ENCODE results near the gene MS4A6A. TPM values are rescaled to one million over a fixed set of nuclear protein-coding genes. Genes with fewer than 3 reads are reported as not detected.

The MS4A6A gene
- total and polyA plus RNA-seq, 2 experiments from 2014 or later, result 0.83 TPM; not detected in 1

DNA sequence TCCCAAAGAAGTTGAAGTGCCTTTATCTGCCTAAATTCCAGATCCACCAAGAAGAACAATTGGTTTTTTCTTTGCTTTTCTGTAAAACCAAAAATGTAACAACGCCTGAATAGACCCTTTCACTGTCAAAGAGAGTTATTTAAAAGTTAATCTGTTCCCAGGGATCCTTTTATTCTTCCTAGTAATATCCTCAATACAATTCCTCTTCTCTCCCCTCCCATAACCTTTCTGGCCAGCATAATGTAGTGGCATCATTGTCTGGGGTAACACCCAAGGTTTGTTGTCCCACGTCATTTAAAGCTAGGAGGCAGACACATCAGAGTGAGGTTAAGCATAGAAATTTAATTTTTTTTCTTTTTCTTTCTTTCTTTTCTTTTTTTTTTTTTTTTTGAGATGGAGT lies 54.5 kb downstream of the MS4A6A start:
- no peaks in the 10 kb centered on the region for H3K36me3 ChIP-seq
- peaks cover 9% of the 10 kb centered on the region for H3K4me1 ChIP-seq (ENCODE audit: low read depth)
- TF ChIP-seq, protein P1, sequence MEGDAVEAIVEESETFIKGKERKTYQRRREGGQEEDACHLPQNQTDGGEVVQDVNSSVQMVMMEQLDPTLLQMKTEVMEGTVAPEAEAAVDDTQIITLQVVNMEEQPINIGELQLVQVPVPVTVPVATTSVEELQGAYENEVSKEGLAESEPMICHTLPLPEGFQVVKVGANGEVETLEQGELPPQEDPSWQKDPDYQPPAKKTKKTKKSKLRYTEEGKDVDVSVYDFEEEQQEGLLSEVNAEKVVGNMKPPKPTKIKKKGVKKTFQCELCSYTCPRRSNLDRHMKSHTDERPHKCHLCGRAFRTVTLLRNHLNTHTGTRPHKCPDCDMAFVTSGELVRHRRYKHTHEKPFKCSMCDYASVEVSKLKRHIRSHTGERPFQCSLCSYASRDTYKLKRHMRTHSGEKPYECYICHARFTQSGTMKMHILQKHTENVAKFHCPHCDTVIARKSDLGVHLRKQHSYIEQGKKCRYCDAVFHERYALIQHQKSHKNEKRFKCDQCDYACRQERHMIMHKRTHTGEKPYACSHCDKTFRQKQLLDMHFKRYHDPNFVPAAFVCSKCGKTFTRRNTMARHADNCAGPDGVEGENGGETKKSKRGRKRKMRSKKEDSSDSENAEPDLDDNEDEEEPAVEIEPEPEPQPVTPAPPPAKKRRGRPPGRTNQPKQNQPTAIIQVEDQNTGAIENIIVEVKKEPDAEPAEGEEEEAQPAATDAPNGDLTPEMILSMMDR (IDR thresholded peaks at IDR 0.05; ENCODE audit: low read depth, low read length), result no peak
- H3K9me3 ChIP-seq (ENCODE audit: low read depth), result no peaks in the 10 kb centered on the region
- no peak overlapping the region for H3K27ac ChIP-seq
- no peaks in the 10 kb centered on the region for H3K27me3 ChIP-seq
- H3K4me3 ChIP-seq, result no peak overlapping the region
- DNase-seq (ENCODE audit: low read depth in 1 of 2, low spot score in 1 of 2), result no peak

DNA sequence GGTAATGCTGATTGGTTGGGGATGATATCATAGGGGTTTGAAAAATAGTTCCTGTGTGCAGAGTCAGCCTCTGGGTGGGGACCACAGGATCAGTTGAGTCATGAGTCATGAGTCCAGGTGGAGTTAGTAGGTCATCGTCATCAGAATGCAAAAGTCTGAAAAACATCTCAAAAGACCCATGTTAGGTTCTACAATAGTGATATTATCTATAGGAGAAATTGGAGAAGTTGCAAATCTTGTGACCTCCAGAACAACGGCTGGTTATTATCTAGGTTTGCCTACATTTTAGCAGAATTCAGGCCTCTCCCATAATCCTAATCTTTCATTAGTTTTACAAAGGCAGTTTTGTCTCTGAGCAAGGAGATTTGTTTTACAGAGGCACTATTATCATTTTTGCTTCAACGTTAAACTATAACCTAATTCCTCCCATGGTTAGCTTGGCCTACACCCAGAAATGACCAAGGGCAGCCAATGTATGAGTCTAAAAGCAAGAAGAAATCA lies 55.5 kb downstream of the MS4A6A start:
- H3K9me3 ChIP-seq (ENCODE audit: low read depth), result no peaks in the 10 kb centered on the region

DNA sequence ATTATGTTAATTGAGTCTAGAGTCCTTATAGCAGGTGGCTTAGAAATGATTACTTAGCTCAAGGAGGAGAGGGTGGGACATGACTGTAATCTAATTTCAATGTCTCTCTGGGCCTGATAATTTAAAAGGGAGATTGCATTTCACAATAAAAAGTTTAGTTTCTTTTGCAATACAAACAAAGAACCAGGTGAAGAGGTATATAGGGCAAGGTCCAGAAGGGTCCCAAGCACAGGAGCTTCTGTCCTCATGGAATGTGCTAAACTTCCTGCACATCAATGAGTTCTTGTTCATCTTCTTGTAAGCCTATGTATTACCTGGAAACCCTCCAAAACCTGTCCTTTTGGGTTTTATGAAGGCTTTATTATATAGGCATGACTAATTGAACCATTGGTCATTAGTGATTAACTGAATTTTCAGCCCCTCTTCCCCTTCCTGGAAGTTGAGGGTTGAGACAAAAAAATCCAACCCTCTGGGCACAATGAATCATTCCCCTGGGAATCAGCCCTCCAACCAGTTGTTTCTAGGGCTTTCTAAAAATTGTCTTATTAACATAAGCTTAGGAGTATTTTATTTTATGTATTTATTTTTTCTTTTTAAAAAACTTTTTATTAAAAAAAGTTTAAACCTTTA lies 56.8 kb downstream of the MS4A6A start:
- Histone ChIP-seq H3K4me1 (ENCODE audit: low read depth) (peaks cover 10% of the 10 kb centered on the region), H3K9me3 (ENCODE audit: low read depth) (no peaks in the 10 kb centered on the region), H3K4me3 (no peak overlapping the region), H3K27ac (no peak overlapping the region), H3K27me3 (no peaks in the 10 kb centered on the region), H3K36me3 (no peaks in the 10 kb centered on the region)
- TF ChIP-seq, protein P1 (IDR thresholded peaks at IDR 0.05; ENCODE audit: low read depth, low read length), result no peak
- no peak for DNase-seq (ENCODE audit: low read depth in 1 of 2, low spot score in 1 of 2)

More for the DNA sequence above, 55.5 kb downstream of the MS4A6A start:
- Histone ChIP-seq H3K36me3 (no peaks in the 10 kb centered on the region), H3K4me3 (no peak overlapping the region), H3K27ac (no peak overlapping the region), H3K27me3 (no peaks in the 10 kb centered on the region), H3K4me1 (ENCODE audit: low read depth) (peaks cover 9% of the 10 kb centered on the region)
- TF ChIP-seq, protein P1 (IDR thresholded peaks at IDR 0.05; ENCODE audit: low read depth, low read length), result no peak
- no peak for DNase-seq (ENCODE audit: low read depth in 1 of 2, low spot score in 1 of 2)

DNA sequence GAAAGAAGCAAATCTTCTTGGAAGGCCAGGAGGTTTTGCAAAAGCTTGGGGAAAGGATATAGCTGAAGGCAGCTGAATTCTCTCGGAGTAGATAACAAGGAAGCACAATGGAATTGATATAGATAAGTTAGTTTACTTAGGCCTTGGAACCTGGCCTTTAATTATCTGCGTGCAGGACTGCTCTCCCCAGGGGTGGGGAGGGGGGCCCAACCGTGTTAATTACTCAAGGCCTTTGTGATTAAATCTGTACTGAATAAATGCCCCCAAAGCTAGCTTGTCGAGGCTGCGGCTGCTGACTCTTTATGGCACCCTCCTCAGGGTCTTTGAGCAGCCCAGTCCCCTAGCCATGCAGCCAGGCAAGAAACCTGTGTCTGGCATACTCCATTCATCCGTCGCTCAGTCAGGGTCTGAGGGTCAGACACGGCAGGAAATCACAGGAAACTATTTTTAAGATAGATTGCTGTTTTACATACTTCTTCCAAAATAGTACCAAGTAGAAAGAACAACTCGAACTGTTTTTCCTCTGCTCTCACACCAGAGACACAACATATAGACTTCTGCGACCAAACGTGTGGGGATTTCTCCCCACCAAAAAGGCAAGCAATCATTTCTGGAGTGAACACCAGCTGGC lies 58.0 kb downstream of the MS4A6A start:
- TF ChIP-seq, protein P1 (IDR thresholded peaks at IDR 0.05; ENCODE audit: low read depth, low read length), result no peak
- Histone ChIP-seq H3K27me3 (no peaks in the 10 kb centered on the region), H3K27ac (no peak overlapping the region), H3K4me3 (no peak overlapping the region), H3K9me3 (ENCODE audit: low read depth) (no peaks in the 10 kb centered on the region), H3K36me3 (no peaks in the 10 kb centered on the region), H3K4me1 (ENCODE audit: low read depth) (peaks cover 14% of the 10 kb centered on the region)
- no peak for DNase-seq (ENCODE audit: low read depth in 1 of 2, low spot score in 1 of 2)

Other genes starting within 250 kb of the MS4A6A start
- gene OOSP1, start 244.7 kb downstream of the MS4A6A start, total RNA-seq, result 0.48 TPM in 1 of 2 replicates, not detected in the other
- 0.71 and 0.91 TPM in 2 replicates for gene OOSP1, start 244.7 kb downstream of the MS4A6A start, polyA plus RNA-seq
- gene OOSP4A, start 219.1 kb downstream of the MS4A6A start, total RNA-seq, result not detected in 2 replicates
- gene OOSP4A, start 219.1 kb downstream of the MS4A6A start, polyA plus RNA-seq, result not detected in 2 replicates
- not detected in 2 replicates for gene OOSP4B, start 165.9 kb downstream of the MS4A6A start, total RNA-seq
- gene OOSP4B, start 165.9 kb downstream of the MS4A6A start, polyA plus RNA-seq, result not detected in 2 replicates
- gene OOSP2, start 142.7 kb downstream of the MS4A6A start, total RNA-seq, result not detected in 2 replicates
- gene OOSP2, start 142.7 kb downstream of the MS4A6A start, polyA plus RNA-seq, result not detected in 2 replicates
- not detected in 2 replicates for gene MS4A3, start 126.4 kb downstream of the MS4A6A start, total RNA-seq
- gene MS4A3, start 126.4 kb downstream of the MS4A6A start, polyA plus RNA-seq, result not detected in 2 replicates
- gene MS4A2, start 94.4 kb downstream of the MS4A6A start, total RNA-seq, result not detected in 2 replicates
- gene MS4A2, start 94.4 kb downstream of the MS4A6A start, polyA plus RNA-seq, result not detected in 2 replicates
- gene MS4A4E, start 60.1 kb upstream of the MS4A6A start, total RNA-seq, result not detected in 2 replicates
- not detected in 2 replicates for gene MS4A4E, start 60.1 kb upstream of the MS4A6A start, polyA plus RNA-seq
- gene MS4A4A, start 97.6 kb upstream of the MS4A6A start, total RNA-seq, result not detected in 2 replicates
- not detected in 2 replicates for gene MS4A4A, start 97.6 kb upstream of the MS4A6A start, polyA plus RNA-seq
- not detected in 2 replicates for gene MS4A6E, start 144.2 kb upstream of the MS4A6A start, total RNA-seq
- not detected in 2 replicates for gene MS4A6E, start 144.2 kb upstream of the MS4A6A start, polyA plus RNA-seq
- gene MS4A7, start 195.4 kb upstream of the MS4A6A start, total RNA-seq, result not detected in 2 replicates
- gene MS4A7, start 195.4 kb upstream of the MS4A6A start, polyA plus RNA-seq, result not detected in 2 replicates
- not detected in 2 replicates for gene MS4A14, start 213.4 kb upstream of the MS4A6A start, total RNA-seq
- gene MS4A14, start 213.4 kb upstream of the MS4A6A start, polyA plus RNA-seq, result not detected in 2 replicates
- gene MS4A5, start 246.5 kb upstream of the MS4A6A start, total RNA-seq, result not detected in 2 replicates
- gene MS4A5, start 246.5 kb upstream of the MS4A6A start, polyA plus RNA-seq, result not detected in 2 replicates